HG03354 (cell line): ENCODE measurements around the gene CYCS.
"Not testable (repeated sequence)": the region's sequence is repeated elsewhere in the genome, so short reads cannot be mapped to it uniquely, and the experiment has no call there.

Source experiments
- ATAC-seq: cut with Tn5 transposase; IDR thresholded peaks from one replicate; pipeline ENCODE4 v1.9.1; 2021; ENCODE audit warnings: mild to moderate bottlenecking; ENCODE audit not compliant: unreplicated experiment, poor library complexity, severe bottlenecking

Gene CYCS

DNA sequence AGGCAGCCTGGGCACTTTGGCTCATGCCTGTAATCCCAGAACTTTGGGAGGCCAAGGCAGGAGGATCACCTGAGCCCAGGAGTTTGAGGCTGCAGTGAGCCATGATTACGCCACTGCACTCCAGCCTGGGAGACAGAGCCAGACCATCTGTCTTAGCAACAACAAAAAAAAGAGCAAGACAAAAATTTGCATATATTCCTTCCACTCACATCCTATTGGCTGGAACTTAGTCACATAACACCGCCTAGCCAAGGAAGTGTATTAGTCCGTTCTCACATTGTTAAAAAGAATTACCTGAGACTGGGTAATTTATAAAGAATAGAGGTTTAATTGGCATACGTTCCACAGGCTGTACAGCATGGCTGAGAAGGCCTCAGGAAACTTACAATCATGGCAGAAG is 43.0 kb downstream of the CYCS start:
- ATAC-seq, result not testable (repeated sequence)

DNA sequence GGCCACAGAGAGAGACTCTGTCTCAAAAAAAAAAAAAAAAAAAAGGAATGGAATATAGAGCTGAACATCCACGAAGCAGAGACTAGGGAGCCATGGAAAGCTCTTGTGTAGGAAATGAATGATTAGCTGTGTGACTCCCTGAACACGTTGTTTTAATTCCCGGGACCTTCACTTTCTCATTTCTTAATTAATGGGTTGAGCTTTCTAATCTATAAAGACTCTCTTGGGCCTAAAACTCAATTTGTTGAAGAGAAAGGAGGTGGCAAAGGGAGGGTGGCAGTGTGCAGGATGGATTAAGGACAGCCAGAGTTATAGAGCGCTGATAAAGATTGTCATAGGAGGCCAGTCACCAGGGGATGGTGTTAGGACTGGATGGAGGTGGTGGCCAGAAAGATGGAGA is 48.0 kb downstream of the CYCS start:
- ATAC-seq, result no peak

- no peak for ATAC-seq
These were observed 49.6 kb downstream of the CYCS start for GRCh38 chr7:25075459-25075858.

GRCh38 chr7:25073451-25073850 is 51.6 kb downstream of the CYCS start:
- no peak for ATAC-seq
